HL-60 (cell line): ENCODE data around the gene CD14.

Experiments
- DNase-seq, 2 experiments: peaks; one replicate each; pipeline ENCODE4 v3.0.0-alpha.2; 2010 to 2020; ENCODE audit warnings: low read depth in 1 of 2, low spot score in 1 of 2
- H3K27ac ChIP-seq: fragments of 250-450 bp; sonication (Bioruptor Pico); replicated peaks from 2 replicates; pipeline ENCODE4 v1.5.1; 2020; ENCODE audit warnings: mild to moderate bottlenecking, moderate library complexity
- H3K27me3 ChIP-seq: fragments of 250-450 bp; sonication (Bioruptor Pico); 2 replicates; pipeline ENCODE4 v1.5.1; 2021; ENCODE audit warnings: mild to moderate bottlenecking, moderate library complexity; ENCODE audit not compliant: insufficient read depth, poor library complexity, severe bottlenecking
- H3K4me3 ChIP-seq: replicated peaks from 2 replicates; pipeline ENCODE4 v1.5.1; 2011; ENCODE audit warnings: mild to moderate bottlenecking, control low read depth, low read length; ENCODE audit not compliant: insufficient read depth
- GABPA ChIP-seq: IDR thresholded peaks from 2 replicates; pipeline ENCODE4 v1.6.1; 2012; ENCODE audit warnings: low read depth
- POLR2AphosphoS5 ChIP-seq: IDR thresholded peaks from 2 replicates; pipeline ENCODE4 v1.6.1; 2012; ENCODE audit warnings: low read depth
- SPI1 ChIP-seq: IDR thresholded peaks from 2 replicates; pipeline ENCODE4 v1.6.1; 2012; ENCODE audit warnings: low read depth, mild to moderate bottlenecking, borderline replicate concordance
- TF ChIP-seq, protein P1 (sequence below): IDR thresholded peaks from 2 replicates; pipeline ENCODE4 v1.6.1; 2012; ENCODE audit warnings: low read depth; ENCODE audit not compliant: insufficient replicate concordance
- TF ChIP-seq, protein P2 (sequence below): IDR thresholded peaks from one replicate; pipeline ENCODE4 v1.5.1; 2011; ENCODE audit warnings: low read length, control low read depth, inconsistent platforms; ENCODE audit not compliant: insufficient read depth

The CD14 gene

DNA sequence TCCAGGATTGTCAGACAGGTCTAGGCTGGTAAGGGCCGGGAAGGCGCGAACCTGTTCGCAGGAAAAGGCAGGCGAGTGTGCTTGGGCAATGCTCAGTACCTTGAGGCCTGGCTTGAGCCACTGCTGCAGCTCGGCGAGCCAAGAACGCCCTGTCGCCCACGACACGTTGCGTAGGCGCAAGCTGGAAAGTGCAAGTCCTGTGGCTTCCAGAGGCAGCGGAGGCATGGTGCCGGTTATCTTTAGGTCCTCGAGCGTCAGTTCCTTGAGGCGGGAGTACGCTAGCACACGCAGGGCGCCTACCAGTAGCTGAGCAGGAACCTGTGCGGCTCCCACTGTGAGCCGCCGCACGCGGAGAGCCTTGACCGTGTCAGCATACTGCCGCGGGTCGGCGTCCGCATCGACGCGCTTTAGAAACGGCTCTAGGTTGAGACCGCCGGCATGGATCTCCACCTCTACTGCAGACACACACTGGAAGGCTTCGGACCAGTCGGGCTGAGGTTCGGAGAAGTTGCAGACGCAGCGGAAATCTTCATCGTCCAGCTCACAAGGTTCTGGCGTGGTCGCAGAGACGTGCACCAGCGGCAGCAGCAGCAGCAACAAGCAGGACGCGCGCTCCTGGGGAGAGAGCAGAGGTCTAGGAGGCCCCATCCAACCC lies 482 bp downstream of the CD14 start:
- H3K27me3 ChIP-seq: no peaks in the 10 kb centered on the region
- no peak for TF ChIP-seq POLR2AphosphoS5
- TF ChIP-seq GABPA: no peak
- TF ChIP-seq SPI1: no peak
- TF ChIP-seq, protein P1, sequence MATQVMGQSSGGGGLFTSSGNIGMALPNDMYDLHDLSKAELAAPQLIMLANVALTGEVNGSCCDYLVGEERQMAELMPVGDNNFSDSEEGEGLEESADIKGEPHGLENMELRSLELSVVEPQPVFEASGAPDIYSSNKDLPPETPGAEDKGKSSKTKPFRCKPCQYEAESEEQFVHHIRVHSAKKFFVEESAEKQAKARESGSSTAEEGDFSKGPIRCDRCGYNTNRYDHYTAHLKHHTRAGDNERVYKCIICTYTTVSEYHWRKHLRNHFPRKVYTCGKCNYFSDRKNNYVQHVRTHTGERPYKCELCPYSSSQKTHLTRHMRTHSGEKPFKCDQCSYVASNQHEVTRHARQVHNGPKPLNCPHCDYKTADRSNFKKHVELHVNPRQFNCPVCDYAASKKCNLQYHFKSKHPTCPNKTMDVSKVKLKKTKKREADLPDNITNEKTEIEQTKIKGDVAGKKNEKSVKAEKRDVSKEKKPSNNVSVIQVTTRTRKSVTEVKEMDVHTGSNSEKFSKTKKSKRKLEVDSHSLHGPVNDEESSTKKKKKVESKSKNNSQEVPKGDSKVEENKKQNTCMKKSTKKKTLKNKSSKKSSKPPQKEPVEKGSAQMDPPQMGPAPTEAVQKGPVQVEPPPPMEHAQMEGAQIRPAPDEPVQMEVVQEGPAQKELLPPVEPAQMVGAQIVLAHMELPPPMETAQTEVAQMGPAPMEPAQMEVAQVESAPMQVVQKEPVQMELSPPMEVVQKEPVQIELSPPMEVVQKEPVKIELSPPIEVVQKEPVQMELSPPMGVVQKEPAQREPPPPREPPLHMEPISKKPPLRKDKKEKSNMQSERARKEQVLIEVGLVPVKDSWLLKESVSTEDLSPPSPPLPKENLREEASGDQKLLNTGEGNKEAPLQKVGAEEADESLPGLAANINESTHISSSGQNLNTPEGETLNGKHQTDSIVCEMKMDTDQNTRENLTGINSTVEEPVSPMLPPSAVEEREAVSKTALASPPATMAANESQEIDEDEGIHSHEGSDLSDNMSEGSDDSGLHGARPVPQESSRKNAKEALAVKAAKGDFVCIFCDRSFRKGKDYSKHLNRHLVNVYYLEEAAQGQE: no peak
- TF ChIP-seq, protein P2, sequence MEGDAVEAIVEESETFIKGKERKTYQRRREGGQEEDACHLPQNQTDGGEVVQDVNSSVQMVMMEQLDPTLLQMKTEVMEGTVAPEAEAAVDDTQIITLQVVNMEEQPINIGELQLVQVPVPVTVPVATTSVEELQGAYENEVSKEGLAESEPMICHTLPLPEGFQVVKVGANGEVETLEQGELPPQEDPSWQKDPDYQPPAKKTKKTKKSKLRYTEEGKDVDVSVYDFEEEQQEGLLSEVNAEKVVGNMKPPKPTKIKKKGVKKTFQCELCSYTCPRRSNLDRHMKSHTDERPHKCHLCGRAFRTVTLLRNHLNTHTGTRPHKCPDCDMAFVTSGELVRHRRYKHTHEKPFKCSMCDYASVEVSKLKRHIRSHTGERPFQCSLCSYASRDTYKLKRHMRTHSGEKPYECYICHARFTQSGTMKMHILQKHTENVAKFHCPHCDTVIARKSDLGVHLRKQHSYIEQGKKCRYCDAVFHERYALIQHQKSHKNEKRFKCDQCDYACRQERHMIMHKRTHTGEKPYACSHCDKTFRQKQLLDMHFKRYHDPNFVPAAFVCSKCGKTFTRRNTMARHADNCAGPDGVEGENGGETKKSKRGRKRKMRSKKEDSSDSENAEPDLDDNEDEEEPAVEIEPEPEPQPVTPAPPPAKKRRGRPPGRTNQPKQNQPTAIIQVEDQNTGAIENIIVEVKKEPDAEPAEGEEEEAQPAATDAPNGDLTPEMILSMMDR: no peak
- H3K27ac ChIP-seq: peak overlapping the region; percentile 22
- DNase-seq: peak; percentile 57 to 58
- H3K4me3 ChIP-seq: peak overlapping the region; percentile 32

DNA sequence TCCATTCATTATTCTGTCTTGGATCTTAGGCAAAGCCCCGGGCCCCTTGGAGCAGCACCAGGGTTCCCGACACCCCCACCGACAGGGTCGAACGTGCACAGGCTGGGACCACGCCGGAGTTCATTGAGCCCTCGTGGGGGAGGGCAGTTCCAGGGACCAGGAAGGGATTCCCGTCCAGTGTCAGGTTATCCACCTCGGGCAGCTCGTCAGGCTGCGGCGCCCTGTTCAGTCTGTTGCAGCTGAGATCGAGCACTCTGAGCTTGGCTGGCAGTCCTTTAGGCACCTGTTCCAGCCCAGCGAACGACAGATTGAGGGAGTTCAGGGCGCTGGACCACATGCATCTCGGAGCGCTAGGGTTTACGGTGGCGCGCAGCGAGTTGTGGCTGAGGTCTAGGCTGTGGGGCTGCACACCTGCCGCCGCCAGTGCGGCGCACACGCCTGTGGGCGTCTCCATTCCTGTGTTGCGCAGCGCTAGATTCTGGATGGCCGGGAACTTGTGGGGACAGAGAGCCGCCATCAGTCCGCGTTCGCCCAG lies 1.1 kb downstream of the CD14 start:
- DNase-seq: no peak
- TF ChIP-seq POLR2AphosphoS5: no peak
- no peak for TF ChIP-seq SPI1
- no peak for TF ChIP-seq GABPA
- TF ChIP-seq, protein P2: no peak
- TF ChIP-seq, protein P1: no peak
- H3K27me3 ChIP-seq: no peaks in the 10 kb centered on the region
- H3K27ac ChIP-seq: peak overlapping the region; percentile 49; the same call in 1 of the 2 replicates
- H3K4me3 ChIP-seq: peak overlapping the region; percentile 32

DNA sequence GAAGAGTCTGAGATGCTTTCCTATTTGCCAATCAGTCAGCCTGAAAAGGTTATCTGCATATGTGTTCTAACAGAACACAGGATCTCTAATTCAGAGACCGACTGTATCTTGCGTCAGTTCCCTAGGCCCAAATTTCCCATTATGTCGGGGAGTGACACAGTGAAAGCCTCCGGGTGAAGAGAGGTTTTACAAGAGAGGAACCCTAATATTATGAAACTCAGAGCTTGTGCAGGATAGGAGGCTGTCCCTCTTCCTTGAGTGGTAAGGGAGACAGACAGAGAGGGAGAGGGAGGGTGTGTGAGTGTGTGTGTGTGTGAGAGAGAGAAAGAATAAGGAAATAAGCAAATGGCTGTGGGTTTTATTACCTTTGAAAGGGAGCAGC lies 1.9 kb downstream of the CD14 start:
- Histone ChIP-seq H3K27me3 (no peaks in the 10 kb centered on the region), H3K4me3 (peak overlapping the region; percentile 32; the same call in 1 of the 2 replicates), H3K27ac (peak overlapping the region; percentile 49)
- peak; percentile 86 to 91 for DNase-seq
- TF ChIP-seq, protein P2: no peak
- TF ChIP-seq, protein P1: no peak
- TF ChIP-seq SPI1 (peak; percentile 60; the same call in 1 of the 2 replicates), GABPA (no peak)
